GM12874 (cell line): ENCODE measurements around the gene NCOA1.

Experiments used
- TF ChIP-seq, protein P1 (sequence below): IDR thresholded peaks from 2 replicates; pipeline ENCODE4 v1.5.1; 2011; ENCODE audit warnings: low read depth, mild to moderate bottlenecking, control low read depth, low read length, moderate library complexity; ENCODE audit not compliant: insufficient read depth

Gene NCOA1

DNA sequence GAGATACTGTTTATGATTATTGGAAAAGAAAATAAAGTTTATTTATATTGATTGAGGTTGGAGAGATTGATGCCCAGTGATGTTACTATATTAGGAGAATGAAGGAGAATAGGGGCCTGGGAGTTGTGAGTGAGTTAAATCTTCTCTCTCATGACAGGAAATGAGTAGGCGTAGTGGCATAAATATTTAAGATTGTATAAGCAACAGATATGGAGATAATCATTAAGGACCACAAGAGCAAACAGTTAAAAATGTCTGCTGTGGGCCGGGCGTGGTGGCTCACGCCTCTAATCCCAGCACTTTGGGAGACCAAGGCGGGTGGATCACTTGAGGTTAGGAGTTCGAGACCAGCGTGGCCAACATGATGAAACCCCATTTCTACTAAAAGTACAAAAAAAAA, 239.4 kb downstream of the NCOA1 start:
- TF ChIP-seq, protein P1, sequence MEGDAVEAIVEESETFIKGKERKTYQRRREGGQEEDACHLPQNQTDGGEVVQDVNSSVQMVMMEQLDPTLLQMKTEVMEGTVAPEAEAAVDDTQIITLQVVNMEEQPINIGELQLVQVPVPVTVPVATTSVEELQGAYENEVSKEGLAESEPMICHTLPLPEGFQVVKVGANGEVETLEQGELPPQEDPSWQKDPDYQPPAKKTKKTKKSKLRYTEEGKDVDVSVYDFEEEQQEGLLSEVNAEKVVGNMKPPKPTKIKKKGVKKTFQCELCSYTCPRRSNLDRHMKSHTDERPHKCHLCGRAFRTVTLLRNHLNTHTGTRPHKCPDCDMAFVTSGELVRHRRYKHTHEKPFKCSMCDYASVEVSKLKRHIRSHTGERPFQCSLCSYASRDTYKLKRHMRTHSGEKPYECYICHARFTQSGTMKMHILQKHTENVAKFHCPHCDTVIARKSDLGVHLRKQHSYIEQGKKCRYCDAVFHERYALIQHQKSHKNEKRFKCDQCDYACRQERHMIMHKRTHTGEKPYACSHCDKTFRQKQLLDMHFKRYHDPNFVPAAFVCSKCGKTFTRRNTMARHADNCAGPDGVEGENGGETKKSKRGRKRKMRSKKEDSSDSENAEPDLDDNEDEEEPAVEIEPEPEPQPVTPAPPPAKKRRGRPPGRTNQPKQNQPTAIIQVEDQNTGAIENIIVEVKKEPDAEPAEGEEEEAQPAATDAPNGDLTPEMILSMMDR: no peak

DNA sequence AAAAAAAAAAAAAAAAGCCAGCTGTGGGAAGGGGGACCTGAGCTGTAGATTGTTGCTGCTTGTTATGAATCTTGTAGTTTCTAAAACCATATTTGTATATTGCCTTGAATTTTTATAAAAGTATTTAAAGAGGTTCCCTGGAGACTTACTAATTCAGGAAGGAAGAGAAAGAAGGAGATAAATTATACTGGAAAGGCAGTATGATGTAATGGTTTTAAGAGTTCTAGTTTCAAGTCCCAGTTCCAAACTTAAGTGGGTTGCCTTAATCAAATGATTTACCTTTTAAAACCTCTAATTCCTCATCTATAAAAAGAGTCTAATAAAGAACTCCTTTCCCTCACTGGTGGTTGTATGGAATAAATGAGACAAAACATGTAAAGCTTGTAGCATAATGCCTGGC, 240.0 kb downstream of the NCOA1 start:
- TF ChIP-seq, protein P1: no peak

DNA sequence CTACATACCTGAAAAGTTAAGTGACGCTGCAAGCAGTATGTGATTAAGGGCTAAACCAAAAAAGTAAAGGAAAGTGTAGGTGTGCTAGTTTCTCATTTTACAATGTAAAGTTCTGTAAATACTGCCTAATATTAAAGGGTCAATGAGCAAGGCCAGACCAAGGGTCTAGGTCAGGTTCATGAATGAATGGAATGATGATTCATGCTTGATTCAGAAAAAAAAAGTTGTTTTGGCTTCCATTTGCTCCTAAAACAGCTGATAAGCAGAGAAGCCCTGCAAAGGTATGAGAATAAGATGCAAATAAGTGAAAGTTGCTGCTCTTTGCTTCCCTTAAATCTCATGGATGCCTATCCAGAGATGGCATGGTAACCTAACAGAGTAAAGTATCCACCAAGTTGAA, 240.9 kb downstream of the NCOA1 start:
- TF ChIP-seq, protein P1: no peak

DNA sequence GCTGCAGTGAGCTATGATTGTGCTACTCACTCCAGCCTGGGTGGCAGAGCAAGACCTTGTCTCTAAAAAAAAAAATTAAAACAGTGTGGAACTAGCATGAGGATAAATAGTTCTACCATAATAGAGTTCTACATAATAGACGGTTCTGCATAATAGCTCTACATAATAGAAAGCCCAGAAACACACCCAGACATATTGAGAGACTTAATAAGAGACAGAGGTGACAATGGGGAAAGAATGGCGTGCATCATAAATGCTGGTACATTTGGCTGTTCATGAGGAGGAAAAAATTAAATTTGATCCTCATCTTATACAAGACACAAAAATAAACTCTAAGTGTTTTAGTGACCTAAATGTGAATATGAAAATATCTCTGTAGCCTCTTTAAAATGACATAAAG, 243.7 kb downstream of the NCOA1 start:
- TF ChIP-seq, protein P1: no peak

DNA sequence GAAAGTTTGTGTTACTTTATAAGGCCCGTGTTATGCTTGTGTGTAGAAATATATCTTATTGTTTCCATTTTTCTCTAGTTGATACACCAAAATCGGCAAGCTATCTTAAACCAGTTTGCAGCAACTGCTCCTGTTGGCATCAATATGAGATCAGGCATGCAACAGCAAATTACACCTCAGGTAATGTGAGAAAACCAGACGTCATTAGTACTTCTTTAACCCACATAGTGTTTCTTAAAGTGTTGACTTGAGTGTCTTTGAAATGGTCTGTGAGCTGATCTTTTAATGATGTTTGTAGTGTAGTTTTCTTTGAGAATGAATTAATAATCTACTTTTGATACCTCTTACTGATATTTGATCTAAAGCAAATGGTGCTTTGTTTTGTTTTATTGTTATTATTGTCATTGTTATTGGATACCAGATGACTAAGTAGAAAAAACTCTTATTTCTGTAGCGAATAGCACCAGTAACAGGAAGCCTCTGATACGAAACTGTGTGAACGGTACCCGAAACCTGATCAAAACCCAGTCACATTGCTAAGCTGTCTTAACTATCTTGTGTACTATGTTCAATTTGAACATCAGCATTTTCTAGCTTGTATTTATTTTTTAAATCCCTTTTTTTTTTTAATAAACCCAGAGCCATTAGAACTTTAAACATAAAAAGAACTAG, 248.4 kb downstream of the NCOA1 start:
- TF ChIP-seq, protein P1: no peak

DNA sequence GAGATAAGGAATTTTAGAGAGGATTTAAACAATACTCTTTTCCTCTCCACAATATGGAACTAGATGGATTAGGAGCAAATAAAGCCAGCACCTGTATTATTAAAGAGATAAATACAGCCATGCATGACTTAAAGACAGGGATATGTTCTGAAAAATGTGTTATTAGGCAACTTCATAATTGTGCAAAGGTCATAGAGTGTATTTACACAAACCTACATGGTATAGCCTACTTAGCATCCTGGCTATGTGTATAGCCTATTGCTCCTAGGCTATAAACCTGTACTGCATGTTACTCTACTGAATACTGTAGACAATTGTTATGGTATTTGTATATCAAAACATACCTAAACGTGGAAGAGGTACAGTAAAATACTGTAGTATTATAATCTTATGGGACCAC, 249.1 kb downstream of the NCOA1 start:
- TF ChIP-seq, protein P1: no peak

DNA sequence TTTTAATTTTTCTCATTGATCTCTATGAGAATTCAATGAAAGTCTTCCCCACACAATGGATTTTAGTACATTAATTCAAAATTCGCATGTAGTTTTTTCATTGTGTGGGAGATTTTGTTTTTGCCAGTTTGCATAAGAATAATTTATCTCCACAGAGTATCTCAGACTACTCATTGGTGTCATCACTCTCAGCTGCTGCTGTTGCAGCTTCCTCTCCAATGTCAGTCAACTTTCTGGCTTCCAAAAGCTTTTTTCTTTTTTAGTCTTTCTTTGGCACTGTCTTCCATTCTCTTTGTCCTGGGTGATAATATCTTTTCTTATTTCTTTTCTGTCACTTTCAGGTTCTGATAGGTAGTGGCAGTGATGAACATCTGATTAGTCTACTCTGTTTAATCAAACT, 251.7 kb downstream of the NCOA1 start:
- TF ChIP-seq, protein P1: no peak
